ENCODE results near the gene ISOC2. TPM values are rescaled to one million over a fixed set of nuclear protein-coding genes. Genes with fewer than 3 reads are reported as not detected.

ISOC2 gene
- total RNA-seq, 1 experiment from 2014 or later: 72.2 TPM

GRCh38 chr19:55433292-55433691 is 28.1 kb downstream of the ISOC2 start:
- Histone ChIP-seq H2AFZ (ENCODE audit: low read length) (no peak overlapping the region), H4K91ac (ENCODE audit: insufficient read length, low read depth, low read length) (no peak overlapping the region), H3T11ph (ENCODE audit: low read length) (no peak overlapping the region), H3K79me1 (ENCODE audit: insufficient read depth, low read depth, low read length, poor library complexity, severe bottlenecking) (no peaks in the 10 kb centered on the region), H4K5ac (ENCODE audit: insufficient read length, low read depth, low read length) (no peak overlapping the region), H3K9ac (ENCODE audit: extremely low read depth, insufficient read length, low read length) (no peak overlapping the region), H3K14ac (ENCODE audit: insufficient read depth, low read length) (no peak overlapping the region), H2BK20ac (ENCODE audit: low read depth, low read length, poor library complexity, severe bottlenecking) (no peak overlapping the region), H3K4me1 (ENCODE audit: insufficient read depth, low read length) (no peaks in the 10 kb centered on the region), H3K79me2 (ENCODE audit: insufficient read depth, low read length) (no peaks in the 10 kb centered on the region), H3K23ac (ENCODE audit: insufficient read length, low read depth, low read length) (no peak overlapping the region), H3K18ac (ENCODE audit: insufficient read length, low read depth, low read length) (no peak overlapping the region), H2BK15ac (ENCODE audit: low read depth, low read length) (no peak overlapping the region), H3K27me3 (ENCODE audit: insufficient read depth, low read length) (no peaks in the 10 kb centered on the region; the same call in 1 of the 2 replicates), H3K9me3 (ENCODE audit: control insufficient read depth, low read depth, low read length) (no peaks in the 10 kb centered on the region), H3K4me2 (ENCODE audit: insufficient read depth, insufficient read length, low read length) (no peak overlapping the region), H2BK12ac (ENCODE audit: insufficient read length, low read depth, low read length) (no peak overlapping the region), H2AK5ac (ENCODE audit: insufficient read length, low read length) (no peak overlapping the region), H2BK5ac (ENCODE audit: insufficient read length, low read length) (no peak overlapping the region), H4K8ac (replicated peaks; ENCODE audit: insufficient read length, low read depth, low read length) (no peak overlapping the region), H3K27ac (ENCODE audit: insufficient read length, low read depth, low read length) (no peak overlapping the region), H4K20me1 (ENCODE audit: control insufficient read depth, insufficient read depth, insufficient read length) (no peaks in the 10 kb centered on the region), H3K23me2 (ENCODE audit: insufficient read length, low read depth, low read length, poor library complexity, severe bottlenecking) (peaks cover 3% of the 10 kb centered on the region), H3K4ac (ENCODE audit: low read depth, low read length) (no peak overlapping the region), H2BK120ac (ENCODE audit: low read depth, low read length, poor library complexity, severe bottlenecking) (no peak overlapping the region), H3K56ac (ENCODE audit: insufficient read length, low read depth, low read length) (no peak overlapping the region)
- Mint-ChIP-seq H3K27me3 (ENCODE audit: low read depth) (peaks cover 31% of the 10 kb centered on the region), H3K36me3 (ENCODE audit: insufficient read depth in 1 of 3, low read depth in 3 of 3) (peaks cover 0 to 2% (median 0%) of the 10 kb centered on the region in 3 experiments; a peak in 1 of 7 replicates), H3K4me1 (peaks cover 5 to 11% of the 10 kb centered on the region in 2 experiments; a peak in 3 of 4 replicates), H3K4me3 (no peak overlapping the region), H3K27ac (no peak overlapping the region), H3K9me3 (peaks cover 6 to 10% of the 10 kb centered on the region in 2 experiments; a peak in 3 of 5 replicates)
- DNase-seq: no peak
- WGBS (ENCODE audit: extremely low coverage, insufficient read length, low lambda C conversion rate): no CpG with 5 or more reads among the region's 48 CpGs
- TF ChIP-seq CTCF (conservative IDR thresholded peaks at IDR 0.05): no peak

All from H9 (cell line).